Effector memory CD4-positive, alpha-beta T cell (primary cell): ENCODE data around the gene TECR.
A peak's percentile ranks its signal among the peaks of the same experiment; 100 is the strongest.

Experiments used
- DNase-seq, 3 donors: peaks; one replicate each; pipeline ENCODE4 v3.0.0-alpha.2; 2020
- H3K27ac ChIP-seq: 2 replicates; pipeline ENCODE4 v1.7.0; 2013; ENCODE audit warnings: mild to moderate bottlenecking, low read length, moderate library complexity; ENCODE audit not compliant: insufficient read depth, poor library complexity, severe bottlenecking
- H3K27me3 ChIP-seq: replicated peaks from 2 replicates; pipeline ENCODE4 v1.7.0; 2013; ENCODE audit warnings: mild to moderate bottlenecking, low read length; ENCODE audit not compliant: insufficient read depth, control insufficient read depth, poor library complexity, severe bottlenecking
- H3K36me3 ChIP-seq: 2 replicates; pipeline ENCODE4 v1.7.0; 2013; ENCODE audit warnings: mild to moderate bottlenecking, low read length, moderate library complexity; ENCODE audit not compliant: control insufficient read depth, insufficient read depth
- H3K4me1 ChIP-seq: 2 replicates; pipeline ENCODE4 v1.7.0; 2013; ENCODE audit warnings: low read length, mild to moderate bottlenecking; ENCODE audit not compliant: control insufficient read depth, insufficient read depth, poor library complexity, severe bottlenecking
- H3K4me3 ChIP-seq: 2 replicates; pipeline ENCODE4 v1.7.0; 2013; ENCODE audit warnings: low read length, low read depth, mild to moderate bottlenecking; ENCODE audit not compliant: insufficient read depth, poor library complexity, severe bottlenecking
- H3K9me3 ChIP-seq: 2 replicates; pipeline ENCODE4 v1.7.0; 2013; ENCODE audit warnings: mild to moderate bottlenecking, low read length, moderate library complexity; ENCODE audit not compliant: control insufficient read depth

Gene TECR

DNA sequence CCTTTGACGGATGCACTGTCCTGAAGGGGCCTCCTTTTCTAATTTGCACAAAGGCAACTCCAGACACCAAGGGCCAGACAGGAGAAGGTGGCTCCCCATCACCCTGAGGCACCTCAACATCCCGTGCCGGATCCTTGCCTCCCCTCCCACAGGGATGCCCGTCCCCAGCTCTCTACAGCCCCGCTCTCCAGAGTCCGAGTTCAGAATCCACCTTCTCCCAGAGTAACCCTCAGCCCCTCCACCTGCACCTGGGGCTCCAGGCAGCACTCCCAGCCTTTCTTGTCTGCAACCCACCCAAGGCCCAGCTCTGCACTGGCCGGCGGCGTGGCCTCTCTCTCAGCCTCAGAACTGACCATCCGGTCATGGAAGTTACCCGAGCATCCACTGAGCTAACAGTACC is 37.7 kb downstream of the TECR start:
- no peak overlapping the region for H3K27ac ChIP-seq
- H3K36me3 ChIP-seq: peaks cover 37% of the 10 kb centered on the region
- H3K27me3 ChIP-seq: no peaks in the 10 kb centered on the region
- H3K4me1 ChIP-seq: peaks cover 10% of the 10 kb centered on the region
- no peak overlapping the region for H3K4me3 ChIP-seq
- no peak for DNase-seq
- H3K9me3 ChIP-seq: no peaks in the 10 kb centered on the region

- Histone ChIP-seq H3K27me3 (no peaks in the 10 kb centered on the region), H3K9me3 (no peaks in the 10 kb centered on the region), H3K4me1 (peaks cover 14% of the 10 kb centered on the region), H3K27ac (peak overlapping the region; percentile 74), H3K4me3 (peak overlapping the region; percentile 100), H3K36me3 (peaks cover 4% of the 10 kb centered on the region)
- no peak for DNase-seq
Measured at GRCh38 chr19:14570864-14571527, 41.6 kb downstream of the TECR start.

GRCh38 chr19:14571695-14572490 is 42.5 kb downstream of the TECR start, which contains the start of gene NDUFB7:
TSS of gene NDUFB7 (minus strand) at chr19:14572066. CDS start at chr19:14572000, 66 bp downstream.
- peak within 1 kb of the TSS; percentile 100 for H3K4me3 ChIP-seq
- H3K4me1 ChIP-seq: peaks cover 14% of the 10 kb centered on the region
- H3K9me3 ChIP-seq: no peaks in the 10 kb centered on the region
- H3K27me3 ChIP-seq: no peaks in the 10 kb centered on the region
- H3K36me3 ChIP-seq: no peaks in the 10 kb centered on the region
- peak; percentile 80 to 90 (median 85) for DNase-seq
- peak within 1 kb of the TSS; percentile 74 for H3K27ac ChIP-seq

DNA sequence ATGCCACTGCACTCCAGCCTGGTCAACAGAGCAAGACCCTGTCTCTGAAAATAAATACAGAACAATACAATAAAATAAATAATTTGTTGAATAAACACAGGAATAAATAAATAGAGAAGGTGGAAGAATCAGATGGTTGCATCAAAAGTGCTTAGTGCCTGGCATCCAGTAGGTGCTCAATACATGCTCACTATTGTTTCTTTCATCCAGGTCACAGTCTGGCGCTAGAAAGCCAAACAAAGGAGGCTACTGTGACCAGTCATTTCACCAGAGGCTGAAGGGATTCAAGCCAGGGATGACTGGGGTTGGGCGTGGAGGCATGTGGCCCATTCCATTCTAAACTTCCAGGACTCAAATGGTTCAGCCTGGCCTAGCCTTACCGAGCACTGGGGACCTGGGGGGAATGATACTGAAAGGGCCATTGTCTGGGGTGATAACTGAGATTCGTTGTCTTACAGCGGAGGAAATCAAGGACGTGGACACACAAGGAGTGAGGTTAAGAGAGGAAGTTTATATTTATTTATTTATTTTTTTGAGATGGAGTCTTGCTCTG is 46.1 kb downstream of the TECR start:
- no peak overlapping the region for H3K4me3 ChIP-seq
- no peaks in the 10 kb centered on the region for H3K27me3 ChIP-seq
- no peak for DNase-seq
- no peak overlapping the region for H3K27ac ChIP-seq
- peaks cover 14% of the 10 kb centered on the region for H3K4me1 ChIP-seq
- no peaks in the 10 kb centered on the region for H3K9me3 ChIP-seq
- H3K36me3 ChIP-seq: no peaks in the 10 kb centered on the region

GRCh38 chr19:14576363-14576762 is 47.0 kb downstream of the TECR start:
- Histone ChIP-seq H3K4me1 (peaks cover 8% of the 10 kb centered on the region), H3K9me3 (no peaks in the 10 kb centered on the region), H3K27ac (no peak overlapping the region), H3K27me3 (no peaks in the 10 kb centered on the region), H3K4me3 (no peak overlapping the region), H3K36me3 (no peaks in the 10 kb centered on the region)
- DNase-seq: no peak

DNA sequence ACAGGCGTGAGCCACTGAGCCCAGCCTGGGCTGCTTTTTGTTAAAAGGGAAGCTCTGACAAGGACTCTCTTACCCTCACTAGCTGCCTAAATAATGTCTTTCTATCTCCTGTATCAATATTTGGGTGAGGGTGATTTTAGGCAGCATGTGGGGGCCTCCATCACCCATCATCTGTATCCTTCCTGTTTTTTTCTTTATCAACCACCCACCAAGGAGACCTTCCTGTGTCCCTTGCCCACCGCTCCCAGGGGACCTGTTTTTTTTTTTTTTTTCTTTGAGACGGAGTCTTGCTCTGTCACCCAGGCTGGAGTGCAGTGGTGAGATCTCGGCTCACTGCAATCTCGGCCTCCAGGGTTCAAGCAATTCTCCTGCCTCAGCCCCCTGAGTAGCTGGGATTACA is 47.9 kb downstream of the TECR start:
- H3K27ac ChIP-seq: no peak overlapping the region
- no peaks in the 10 kb centered on the region for H3K36me3 ChIP-seq
- H3K27me3 ChIP-seq: no peaks in the 10 kb centered on the region
- H3K4me1 ChIP-seq: peaks cover 2% of the 10 kb centered on the region
- no peak overlapping the region for H3K4me3 ChIP-seq
- H3K9me3 ChIP-seq: no peaks in the 10 kb centered on the region
- no peak for DNase-seq

DNA sequence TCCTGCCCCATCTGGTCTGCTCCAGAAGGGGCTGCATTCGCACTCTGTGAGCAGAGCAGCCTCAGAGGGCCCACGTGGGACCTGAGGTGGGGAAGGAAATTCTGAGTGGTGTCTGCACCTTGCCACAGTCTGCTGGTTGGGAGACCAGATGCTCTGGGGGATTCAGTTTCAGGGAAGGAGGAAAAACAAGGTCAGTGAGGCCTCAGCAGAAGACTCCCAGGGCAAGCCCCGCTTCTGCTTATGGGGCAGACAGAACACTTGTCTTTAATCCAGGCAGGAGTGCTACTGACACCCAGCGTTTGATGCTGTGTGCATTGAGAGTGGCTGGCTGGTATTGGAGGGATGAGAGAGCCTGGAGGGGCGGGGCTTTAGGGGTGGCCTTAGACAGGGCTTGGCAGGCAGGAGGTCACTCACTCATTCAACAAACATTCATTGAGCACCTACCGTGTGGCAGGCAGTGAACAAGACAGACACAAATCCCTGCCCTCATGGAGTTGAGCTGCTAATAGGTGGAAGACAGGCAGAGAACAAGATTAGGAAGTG is 48.6 kb downstream of the TECR start:
- Histone ChIP-seq H3K27ac (no peak overlapping the region), H3K27me3 (no peaks in the 10 kb centered on the region), H3K4me1 (no peaks in the 10 kb centered on the region), H3K36me3 (no peaks in the 10 kb centered on the region), H3K9me3 (no peaks in the 10 kb centered on the region), H3K4me3 (no peak overlapping the region)
- no peak for DNase-seq

GRCh38 chr19:14580623-14581237 is 51.3 kb downstream of the TECR start:
- no peaks in the 10 kb centered on the region for H3K36me3 ChIP-seq
- H3K27me3 ChIP-seq: no peaks in the 10 kb centered on the region
- DNase-seq: no peak
- no peaks in the 10 kb centered on the region for H3K9me3 ChIP-seq
- no peak overlapping the region for H3K27ac ChIP-seq
- H3K4me3 ChIP-seq: no peak overlapping the region
- no peaks in the 10 kb centered on the region for H3K4me1 ChIP-seq

DNA sequence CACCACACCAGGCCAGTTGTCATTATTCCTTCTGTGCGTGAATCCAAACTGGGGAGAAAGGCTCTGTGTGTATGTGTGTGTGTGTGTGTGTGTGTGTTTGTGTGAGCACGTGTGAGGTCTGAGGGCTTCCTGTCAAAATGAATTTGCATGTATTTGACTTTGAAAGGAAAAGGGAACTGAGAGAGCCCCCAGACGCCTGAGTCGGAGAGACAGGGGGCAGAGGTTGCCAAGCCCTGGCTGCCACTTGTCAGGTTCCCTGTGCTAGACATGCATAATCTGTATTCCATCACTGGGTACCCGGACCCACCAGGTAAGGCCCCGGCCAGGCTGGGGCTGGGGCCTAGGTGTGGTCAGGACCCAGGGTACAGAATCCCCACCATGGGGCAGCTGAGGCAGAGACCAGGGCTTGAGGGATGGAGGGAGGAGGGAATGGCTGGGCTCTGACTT is 53.5 kb downstream of the TECR start, which contains the start of gene CLEC17A:
Gene CLEC17A, plus strand, starts transcription at position 191 of the 447 bp plus-strand sequence. Its CDS starts 77 bp downstream, at position 268.
- H3K27ac ChIP-seq: no peak within 1 kb of the TSS
- H3K4me3 ChIP-seq: no peak within 1 kb of the TSS
- H3K36me3 ChIP-seq: no peaks in the 10 kb centered on the region
- no peak for DNase-seq
- no peaks in the 10 kb centered on the region for H3K9me3 ChIP-seq
- H3K4me1 ChIP-seq: no peaks in the 10 kb centered on the region
- H3K27me3 ChIP-seq: no peaks in the 10 kb centered on the region
